ENCODE measurements around the gene SLC16A5.
"Not testable (repeated sequence)": the region's sequence is repeated elsewhere in the genome, so short reads cannot be mapped to it uniquely, and the experiment has no call there.

SLC16A5 gene

GRCh38 chr17:75087558-75088453 is at the start of gene SLC16A5:
TSS of gene SLC16A5 (plus strand) at chr17:75087954. CDS start at chr17:75093637, 5,683 bp downstream.
- Mint-ChIP-seq H3K36me3 (ENCODE audit: low read depth) (no peaks in the 10 kb centered on the region), H3K27me3 (no peaks in the 10 kb centered on the region), H3K9me3 (no peaks in the 10 kb centered on the region), H3K27ac (peak within 1 kb of the TSS; percentile 83), H3K4me1 (ENCODE audit: low read depth) (peaks cover 54% of the 10 kb centered on the region), H3K4me3 (peak within 1 kb of the TSS; percentile 78)
- peak; percentile 75 for DNase-seq

- peaks cover 44% of the 10 kb centered on the region for H3K4me1 Mint-ChIP-seq (ENCODE audit: low read depth)
- H3K9me3 Mint-ChIP-seq: no peaks in the 10 kb centered on the region
- no peak overlapping the region for H3K27ac Mint-ChIP-seq
- DNase-seq: no peak
- H3K36me3 Mint-ChIP-seq (ENCODE audit: low read depth): peaks cover 55% of the 10 kb centered on the region
- H3K4me3 Mint-ChIP-seq: no peak overlapping the region
- H3K27me3 Mint-ChIP-seq: no peaks in the 10 kb centered on the region
Measured at GRCh38 chr17:75039238-75039637, 48.5 kb upstream of the SLC16A5 start.

GRCh38 chr17:75041656-75042280 is 46.0 kb upstream of the SLC16A5 start:
- Mint-ChIP-seq H3K4me1 (ENCODE audit: low read depth) (peaks cover 37% of the 10 kb centered on the region), H3K36me3 (ENCODE audit: low read depth) (peaks cover 67% of the 10 kb centered on the region), H3K27ac (no peak overlapping the region), H3K4me3 (no peak overlapping the region), H3K27me3 (no peaks in the 10 kb centered on the region), H3K9me3 (no peaks in the 10 kb centered on the region)
- DNase-seq: no peak

- Mint-ChIP-seq H3K4me1 (ENCODE audit: low read depth) (peaks cover 42% of the 10 kb centered on the region), H3K36me3 (ENCODE audit: low read depth) (peaks cover 63% of the 10 kb centered on the region)
- not testable (repeated sequence) for H3K27me3 Mint-ChIP-seq, H3K27ac Mint-ChIP-seq, H3K9me3 Mint-ChIP-seq, H3K4me3 Mint-ChIP-seq, DNase-seq
Measured at GRCh38 chr17:75043789-75044188, 44.0 kb upstream of the SLC16A5 start.

GRCh38 chr17:75044716-75045115 is 43.0 kb upstream of the SLC16A5 start:
- peaks cover 63% of the 10 kb centered on the region for H3K36me3 Mint-ChIP-seq (ENCODE audit: low read depth)
- DNase-seq: no peak
- peaks cover 44% of the 10 kb centered on the region for H3K4me1 Mint-ChIP-seq (ENCODE audit: low read depth)
- no peak overlapping the region for H3K27ac Mint-ChIP-seq
- H3K4me3 Mint-ChIP-seq: peak overlapping the region; percentile 42
- no peaks in the 10 kb centered on the region for H3K27me3 Mint-ChIP-seq
- no peaks in the 10 kb centered on the region for H3K9me3 Mint-ChIP-seq

GRCh38 chr17:75045946-75046406 is 41.8 kb upstream of the SLC16A5 start:
- Mint-ChIP-seq H3K27ac (peak overlapping the region; percentile 99), H3K4me1 (ENCODE audit: low read depth) (peaks cover 46% of the 10 kb centered on the region), H3K36me3 (ENCODE audit: low read depth) (peaks cover 56% of the 10 kb centered on the region), H3K4me3 (peak overlapping the region; percentile 98)
- not testable (repeated sequence) for DNase-seq, H3K9me3 Mint-ChIP-seq, H3K27me3 Mint-ChIP-seq

GRCh38 chr17:75046407-75047289 is 41.1 kb upstream of the SLC16A5 start, which contains the start of the genes ATP5PD and KCTD2:
TSS of gene ATP5PD (minus strand) at chr17:75046969. CDS start at chr17:75042650, 4,319 bp downstream.
TSS of gene KCTD2 (plus strand) at chr17:75047225. CDS start at chr17:75047251, 26 bp downstream.
- peak; percentile 97 for DNase-seq
- Mint-ChIP-seq H3K4me3 (peak within 1 kb of the TSS; percentile 98), H3K9me3 (no peaks in the 10 kb centered on the region), H3K27ac (peak within 1 kb of the TSS; percentile 99), H3K4me1 (ENCODE audit: low read depth) (peaks cover 46% of the 10 kb centered on the region), H3K27me3 (no peaks in the 10 kb centered on the region), H3K36me3 (ENCODE audit: low read depth) (peaks cover 52% of the 10 kb centered on the region)

GRCh38 chr17:75047398-75048098 is 40.2 kb upstream of the SLC16A5 start:
- H3K4me1 Mint-ChIP-seq (ENCODE audit: low read depth): peaks cover 46% of the 10 kb centered on the region
- no peaks in the 10 kb centered on the region for H3K27me3 Mint-ChIP-seq
- peaks cover 51% of the 10 kb centered on the region for H3K36me3 Mint-ChIP-seq (ENCODE audit: low read depth)
- H3K4me3 Mint-ChIP-seq: peak overlapping the region; percentile 87
- H3K27ac Mint-ChIP-seq: peak overlapping the region; percentile 91
- DNase-seq: peak; percentile 62
- no peaks in the 10 kb centered on the region for H3K9me3 Mint-ChIP-seq

GRCh38 chr17:75048249-75048878 is 39.4 kb upstream of the SLC16A5 start:
- Mint-ChIP-seq H3K27ac (peak overlapping the region; percentile 91), H3K4me3 (peak overlapping the region; percentile 87), H3K27me3 (no peaks in the 10 kb centered on the region), H3K4me1 (ENCODE audit: low read depth) (peaks cover 46% of the 10 kb centered on the region), H3K9me3 (no peaks in the 10 kb centered on the region), H3K36me3 (ENCODE audit: low read depth) (peaks cover 57% of the 10 kb centered on the region)
- no peak for DNase-seq

- peak overlapping the region; percentile 87 for H3K4me3 Mint-ChIP-seq
- peak overlapping the region; percentile 58 for H3K27ac Mint-ChIP-seq
- H3K27me3 Mint-ChIP-seq: no peaks in the 10 kb centered on the region
- DNase-seq: no peak
- H3K4me1 Mint-ChIP-seq (ENCODE audit: low read depth): peaks cover 42% of the 10 kb centered on the region
- H3K9me3 Mint-ChIP-seq: no peaks in the 10 kb centered on the region
- H3K36me3 Mint-ChIP-seq (ENCODE audit: low read depth): peaks cover 59% of the 10 kb centered on the region
Measured at GRCh38 chr17:75049057-75049456, 38.7 kb upstream of the SLC16A5 start.

- H3K27ac Mint-ChIP-seq: peak overlapping the region; percentile 58
- H3K27me3 Mint-ChIP-seq: no peaks in the 10 kb centered on the region
- H3K36me3 Mint-ChIP-seq (ENCODE audit: low read depth): peaks cover 63% of the 10 kb centered on the region
- H3K4me1 Mint-ChIP-seq (ENCODE audit: low read depth): peaks cover 39% of the 10 kb centered on the region
- H3K9me3 Mint-ChIP-seq: no peaks in the 10 kb centered on the region
- peak overlapping the region; percentile 8 for H3K4me3 Mint-ChIP-seq
- no peak for DNase-seq
Measured at GRCh38 chr17:75049706-75050105, 38.0 kb upstream of the SLC16A5 start.

- Mint-ChIP-seq H3K4me1 (ENCODE audit: low read depth) (peaks cover 32% of the 10 kb centered on the region), H3K27me3 (no peaks in the 10 kb centered on the region), H3K4me3 (no peak overlapping the region), H3K36me3 (ENCODE audit: low read depth) (peaks cover 68% of the 10 kb centered on the region), H3K27ac (no peak overlapping the region), H3K9me3 (no peaks in the 10 kb centered on the region)
- no peak for DNase-seq
Measured at GRCh38 chr17:75051941-75052340, 35.8 kb upstream of the SLC16A5 start.
